Natural killer cell (primary cell): ENCODE data around the gene CCNJ. TPM values are rescaled to one million over a fixed set of nuclear protein-coding genes. Genes with fewer than 3 reads are reported as not detected.

Experiments
- ATAC-seq, 3 donors: fragments of 150-1000 bp in 2 of 3; fragments of 200-7000 bp in 1 of 3; cut with Tn5 transposase; 1 replicate in 1 of 3; 2 replicates in 2 of 3; pipeline ENCODE4 v1.10.0; 2021; ENCODE audit warnings: mild to moderate bottlenecking in 2 of 3, moderate library complexity in 2 of 3
- DNase-seq, 2 donors: peaks; one replicate each; pipeline versions ENCODE4 v3.0.0 to v3.0.0-alpha.2; 2013 to 2021; ENCODE audit warnings: mixed read lengths in 1 of 2
- H3K27ac ChIP-seq: one replicate; pipeline ENCODE4 v1.5.1; 2013; ENCODE audit warnings: mild to moderate bottlenecking, low read length
- H3K27me3 ChIP-seq: one replicate; pipeline ENCODE4 v1.6.1; 2013; ENCODE audit warnings: low read length; ENCODE audit not compliant: control insufficient read depth, insufficient read depth
- H3K36me3 ChIP-seq: one replicate; pipeline ENCODE4 v1.6.1; 2013; ENCODE audit warnings: low read length; ENCODE audit not compliant: control insufficient read depth, insufficient read depth
- H3K4me1 ChIP-seq: one replicate; pipeline ENCODE4 v1.6.1; 2013; ENCODE audit warnings: low read length; ENCODE audit not compliant: control insufficient read depth, insufficient read depth
- H3K4me3 ChIP-seq: one replicate; pipeline ENCODE4 v1.5.1; 2013; ENCODE audit warnings: low read length
- H3K9me3 ChIP-seq: one replicate; pipeline ENCODE4 v1.6.1; 2013; ENCODE audit warnings: low read length; ENCODE audit not compliant: control insufficient read depth, insufficient read depth
- H3K27ac Mint-ChIP-seq, 2 donors: one replicate each; pipeline ENCODE4 v1.8.0; 2022; ENCODE audit warnings: mild to moderate bottlenecking in 2 of 2, mixed read lengths in 2 of 2, moderate library complexity in 1 of 2
- H3K27me3 Mint-ChIP-seq, 2 donors: one replicate each; pipeline ENCODE4 v1.8.0; 2022; ENCODE audit warnings: low read depth in 2 of 2, mixed read lengths in 2 of 2
- H3K36me3 Mint-ChIP-seq: one replicate; pipeline ENCODE4 v1.8.0; 2022; ENCODE audit warnings: mixed read lengths
- H3K4me1 Mint-ChIP-seq, 2 donors: one replicate each; pipeline ENCODE4 v1.8.0; 2022; ENCODE audit warnings: mixed read lengths in 2 of 2
- H3K4me3 Mint-ChIP-seq: one replicate; pipeline ENCODE4 v1.8.0; 2022; ENCODE audit warnings: mild to moderate bottlenecking, moderate library complexity, mixed read lengths
- H3K9me3 Mint-ChIP-seq, 2 donors: one replicate each; pipeline ENCODE4 v1.8.0; 2022; ENCODE audit warnings: mixed read lengths in 2 of 2
- WGBS: methylation state at CpG from one replicate; pipeline ENCODE4 v1.1.7; 2013; ENCODE audit warnings: missing lambda C conversion rate; ENCODE audit not compliant: insufficient coverage; 5-methylcytosine and 5-hydroxymethylcytosine counted together
- intact Hi-C: fragments of 100-400 bp; cut with micrococcal nuclease; formaldehyde crosslinking; loops from one replicate; pipeline ENCODE4 v1.14.2; 2022
- total RNA-seq, 4 donors: library from RNA; stranded (reverse); fragments of 120-200 nt in 1 of 4; gene quantifications; one replicate each; pipeline versions ENCODE4 v1.2.3 to v1.2.4, GENCODE V29; 2013 to 2022
- TF ChIP-seq, protein P1 (sequence below): fragments of 200-600 bp; IDR thresholded peaks from one replicate; pipeline ENCODE4 v1.8.0; 2022; ENCODE audit warnings: antibody characterized with exemption

The CCNJ gene
- total RNA-seq, 3 donors from 2014 or later (not counting 1 experiment from before 2014, with no cell fraction given), result 5.9 to 7.1 (median 6.0) TPM

DNA sequence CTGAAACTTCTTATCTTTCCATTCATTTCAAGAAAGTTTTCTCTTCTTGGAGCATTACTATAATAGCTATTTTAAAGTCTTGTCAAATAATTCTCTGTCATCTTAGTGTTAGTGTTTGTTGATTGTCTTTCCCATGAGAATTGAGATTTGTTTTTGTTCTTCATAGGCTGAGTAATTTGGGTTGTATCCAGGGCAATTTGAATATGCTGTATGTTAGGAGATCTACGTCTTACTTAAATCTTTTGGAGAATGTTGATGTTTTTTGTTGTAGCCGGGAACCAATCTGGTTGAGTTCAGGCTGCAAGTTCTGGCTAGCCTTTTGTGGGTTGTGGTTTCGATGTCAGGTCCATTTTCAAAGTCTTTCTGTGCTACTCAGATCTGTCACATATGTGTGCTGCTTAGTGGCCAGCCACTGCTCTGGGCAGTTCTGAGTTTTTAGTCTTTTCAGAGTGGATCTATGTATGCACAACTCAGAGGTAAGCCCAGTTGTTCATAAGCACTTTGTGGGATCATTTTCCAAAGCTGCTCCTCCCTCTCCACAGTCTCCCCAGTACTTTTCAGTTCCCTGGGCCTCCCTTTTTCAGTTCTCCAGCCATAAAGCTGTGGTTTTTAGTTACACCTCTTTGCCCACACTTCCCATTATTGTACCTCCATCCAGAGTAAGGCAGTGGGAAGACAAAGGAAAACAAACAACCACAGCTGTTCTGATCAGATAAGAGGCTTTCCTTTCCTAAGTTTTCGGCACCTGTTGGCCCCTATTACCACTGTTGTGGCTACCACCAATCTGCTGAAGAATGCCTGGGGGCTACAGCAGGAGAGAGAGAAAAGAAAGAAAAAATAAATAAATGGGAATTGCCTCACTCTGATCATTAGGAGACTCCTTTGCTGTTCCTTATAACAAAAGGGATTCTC lies 4.7 kb upstream of the CCNJ start:
- Mint-ChIP-seq H3K9me3 (no peaks in the 10 kb centered on the region), H3K4me3 (no peak overlapping the region), H3K27me3 (peaks cover 17 to 21% of the 10 kb centered on the region in 2 donors), H3K36me3 (no peaks in the 10 kb centered on the region), H3K4me1 (peaks cover 6 to 7% of the 10 kb centered on the region in 2 donors), H3K27ac (no peak overlapping the region)
- TF ChIP-seq, protein P1, sequence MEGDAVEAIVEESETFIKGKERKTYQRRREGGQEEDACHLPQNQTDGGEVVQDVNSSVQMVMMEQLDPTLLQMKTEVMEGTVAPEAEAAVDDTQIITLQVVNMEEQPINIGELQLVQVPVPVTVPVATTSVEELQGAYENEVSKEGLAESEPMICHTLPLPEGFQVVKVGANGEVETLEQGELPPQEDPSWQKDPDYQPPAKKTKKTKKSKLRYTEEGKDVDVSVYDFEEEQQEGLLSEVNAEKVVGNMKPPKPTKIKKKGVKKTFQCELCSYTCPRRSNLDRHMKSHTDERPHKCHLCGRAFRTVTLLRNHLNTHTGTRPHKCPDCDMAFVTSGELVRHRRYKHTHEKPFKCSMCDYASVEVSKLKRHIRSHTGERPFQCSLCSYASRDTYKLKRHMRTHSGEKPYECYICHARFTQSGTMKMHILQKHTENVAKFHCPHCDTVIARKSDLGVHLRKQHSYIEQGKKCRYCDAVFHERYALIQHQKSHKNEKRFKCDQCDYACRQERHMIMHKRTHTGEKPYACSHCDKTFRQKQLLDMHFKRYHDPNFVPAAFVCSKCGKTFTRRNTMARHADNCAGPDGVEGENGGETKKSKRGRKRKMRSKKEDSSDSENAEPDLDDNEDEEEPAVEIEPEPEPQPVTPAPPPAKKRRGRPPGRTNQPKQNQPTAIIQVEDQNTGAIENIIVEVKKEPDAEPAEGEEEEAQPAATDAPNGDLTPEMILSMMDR, result no peak
- Histone ChIP-seq H3K36me3 (no peaks in the 10 kb centered on the region), H3K27me3 (no peaks in the 10 kb centered on the region), H3K9me3 (no peaks in the 10 kb centered on the region), H3K4me1 (peaks cover 5% of the 10 kb centered on the region), H3K27ac (no peak overlapping the region), H3K4me3 (no peak overlapping the region)
- DNase-seq (no peak), ATAC-seq (no peak)
- 88% methylated on average over 4 of the region's 4 CpGs for WGBS
- intact Hi-C loops, result no loop called here

DNA sequence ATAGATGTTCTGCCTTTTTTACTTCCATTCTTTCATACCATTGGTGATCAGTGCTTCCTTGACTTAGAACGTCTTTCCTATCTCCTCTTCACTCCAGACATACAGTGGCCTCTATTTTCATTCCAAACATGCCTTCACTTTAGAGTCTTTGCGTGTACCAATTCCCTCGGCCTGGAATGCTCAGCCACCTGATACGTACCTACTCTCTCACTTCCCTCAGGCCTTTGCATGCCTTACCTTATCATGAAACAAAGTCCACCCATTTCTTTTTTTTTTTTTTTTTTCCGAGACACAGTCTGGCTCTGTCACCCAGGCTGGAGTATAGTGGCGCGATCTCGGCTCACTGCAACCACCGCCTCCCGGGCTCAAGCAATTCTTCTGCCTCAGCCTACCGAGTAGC lies 2.2 kb upstream of the CCNJ start:
- H3K36me3 ChIP-seq, result no peaks in the 10 kb centered on the region
- Mint-ChIP-seq H3K4me3 (no peak overlapping the region), H3K36me3 (no peaks in the 10 kb centered on the region), H3K9me3 (no peaks in the 10 kb centered on the region), H3K4me1 (peaks cover 25 to 29% of the 10 kb centered on the region in 2 donors), H3K27ac (no peak overlapping the region), H3K27me3 (peaks cover 14 to 21% of the 10 kb centered on the region in 2 donors)
- 88% methylated on average over 11 of the region's 11 CpGs for WGBS
- intact Hi-C loops, result loop anchor here (5.0 kb wide), 3 partner anchors 46 to 349 kb away; partner anchors contain the start of genes TCTN3 and ZNF518A
- no peak overlapping the region for H3K4me3 ChIP-seq
- H3K4me1 ChIP-seq, result peaks cover 15% of the 10 kb centered on the region
- TF ChIP-seq, protein P1, result no peak
- H3K27me3 ChIP-seq, result no peaks in the 10 kb centered on the region
- DNase-seq, result no peak
- ATAC-seq, result no peak
- H3K27ac ChIP-seq, result no peak overlapping the region
- H3K9me3 ChIP-seq, result no peaks in the 10 kb centered on the region

- DNase-seq, result peak in 1 of 2 donors; percentile 66
- intact Hi-C loops, result loop anchor here (5.0 kb wide), 3 partner anchors 43 to 352 kb away; partner anchors contain the start of genes TCTN3 and ZNF518A
- 1% methylated on average over 58 of the region's 58 CpGs for WGBS
- H3K4me1 Mint-ChIP-seq, result peaks cover 29 to 42% of the 10 kb centered on the region in 2 donors
- Histone ChIP-seq H3K4me1 (peaks cover 15% of the 10 kb centered on the region), H3K27ac (peak overlapping the region; percentile 77), H3K27me3 (no peaks in the 10 kb centered on the region), H3K36me3 (no peaks in the 10 kb centered on the region), H3K9me3 (no peaks in the 10 kb centered on the region), H3K4me3 (peak overlapping the region; percentile 64)
- no peaks in the 10 kb centered on the region for H3K9me3 Mint-ChIP-seq
- no peaks in the 10 kb centered on the region for H3K27me3 Mint-ChIP-seq
- peak overlapping the region; percentile 90 for H3K4me3 Mint-ChIP-seq
- peak overlapping the region; percentile 79 to 92 for H3K27ac Mint-ChIP-seq
- ATAC-seq, result peak; percentile 34 to 61 (median 42)
- TF ChIP-seq, protein P1, result no peak
- H3K36me3 Mint-ChIP-seq, result no peaks in the 10 kb centered on the region
Observed at GRCh38 chr10:96043893-96044715, 721 bp downstream of the CCNJ start.
